Activated CD8-positive, alpha-beta memory T cell treated with anti-CD3 and anti-CD28 coated beads, Interleukin-2, amount 10 ng/mL, durations not matched to agents 7 days and 5 days (primary cell): Measurements from ENCODE around the gene CDC14A. TPM values are rescaled to one million over a fixed set of nuclear protein-coding genes. Genes with fewer than 3 reads are reported as not detected.

Experiments used
- ATAC-seq: fragments of 150-1000 bp; cut with Tn5 transposase; one replicate; pipeline ENCODE4 v1.10.0; 2021; ENCODE audit warnings: moderate library complexity
- CTCF ChIA-PET: fragments of 350-600 bp; sonication (Branson Sonifier 250); formaldehyde crosslinking; loops from one replicate; lab custom pipeline; 2021; ENCODE audit warnings: antibody characterized with exemption; lab: Charles Lee
- DNase-seq: peaks from one replicate; pipeline ENCODE4 v3.0.0-alpha.2; 2020
- H3K27ac Mint-ChIP-seq: one replicate; pipeline ENCODE4 v1.8.0; 2021; ENCODE audit warnings: mild to moderate bottlenecking, mixed read lengths
- H3K27me3 Mint-ChIP-seq: one replicate; pipeline ENCODE4 v1.8.0; 2021; ENCODE audit warnings: mixed read lengths
- H3K36me3 Mint-ChIP-seq: one replicate; pipeline ENCODE4 v1.8.0; 2021; ENCODE audit warnings: mild to moderate bottlenecking, mixed read lengths
- H3K4me1 Mint-ChIP-seq: one replicate; pipeline ENCODE4 v1.8.0; 2021; ENCODE audit warnings: mixed read lengths
- H3K4me3 Mint-ChIP-seq: one replicate; pipeline ENCODE4 v1.8.0; 2021; ENCODE audit warnings: mild to moderate bottlenecking, moderate library complexity, mixed read lengths
- H3K9me3 Mint-ChIP-seq: one replicate; pipeline ENCODE4 v1.8.0; 2022; ENCODE audit warnings: low read depth, mixed read lengths
- total RNA-seq, 2 experiments: library from RNA; stranded (reverse); gene quantifications; one replicate each; pipeline ENCODE4 v1.2.3, GENCODE V29; 2021

CDC14A gene
- total RNA-seq, 2 experiments from 2014 or later, result 34.2 to 43.1 TPM

DNA sequence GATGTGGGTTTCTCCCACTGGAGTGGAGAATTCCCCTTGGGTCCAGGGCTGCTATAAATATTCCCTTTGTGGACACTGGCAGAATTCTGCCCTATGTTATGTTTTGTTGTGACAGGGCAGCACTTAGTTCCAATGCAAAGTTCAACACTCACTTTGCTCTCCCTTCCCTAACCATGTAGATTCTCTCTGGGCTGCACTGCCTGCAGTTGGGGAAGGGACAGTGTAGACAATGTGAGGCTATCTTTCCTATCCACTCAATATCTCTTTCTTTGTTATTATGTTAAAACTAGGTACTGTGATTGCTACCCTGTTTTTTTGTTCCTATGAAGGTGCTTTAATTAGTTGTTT, 205.3 kb downstream of the CDC14A start:
- CTCF ChIA-PET, result no interaction called here
- Mint-ChIP-seq H3K9me3 (peaks cover 22% of the 10 kb centered on the region), H3K4me1 (no peaks in the 10 kb centered on the region), H3K27me3 (peaks cover 31% of the 10 kb centered on the region), H3K27ac (no peak overlapping the region), H3K4me3 (no peak overlapping the region), H3K36me3 (peaks cover 11% of the 10 kb centered on the region)
- ATAC-seq (no peak), DNase-seq (no peak)

DNA sequence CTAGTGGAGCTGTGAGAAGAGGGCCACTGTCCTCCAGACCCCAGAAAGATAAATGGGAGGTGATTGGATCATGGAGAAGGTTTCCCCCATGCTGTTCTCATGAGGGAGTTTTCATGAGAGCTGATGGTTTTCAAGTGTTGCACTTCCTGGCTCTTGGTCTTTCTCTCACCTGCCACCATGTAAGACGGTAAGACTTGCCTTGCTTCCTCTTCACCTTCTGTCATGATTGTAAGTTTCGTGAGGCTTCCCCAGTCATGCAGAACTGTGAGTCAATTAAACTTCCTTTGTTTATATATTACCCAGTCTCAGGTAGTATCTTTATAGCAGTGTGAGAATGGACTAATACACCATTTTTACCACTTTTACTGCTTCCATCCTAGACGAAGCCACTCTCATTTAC, 213.2 kb downstream of the CDC14A start:
- no peak for ATAC-seq
- H3K27ac Mint-ChIP-seq, result no peak overlapping the region
- peaks cover 3% of the 10 kb centered on the region for H3K9me3 Mint-ChIP-seq
- H3K4me3 Mint-ChIP-seq, result no peak overlapping the region
- no peak for DNase-seq
- H3K4me1 Mint-ChIP-seq, result no peaks in the 10 kb centered on the region
- H3K27me3 Mint-ChIP-seq, result peaks cover 32% of the 10 kb centered on the region
- H3K36me3 Mint-ChIP-seq, result no peaks in the 10 kb centered on the region
- CTCF ChIA-PET, result no interaction called here

DNA sequence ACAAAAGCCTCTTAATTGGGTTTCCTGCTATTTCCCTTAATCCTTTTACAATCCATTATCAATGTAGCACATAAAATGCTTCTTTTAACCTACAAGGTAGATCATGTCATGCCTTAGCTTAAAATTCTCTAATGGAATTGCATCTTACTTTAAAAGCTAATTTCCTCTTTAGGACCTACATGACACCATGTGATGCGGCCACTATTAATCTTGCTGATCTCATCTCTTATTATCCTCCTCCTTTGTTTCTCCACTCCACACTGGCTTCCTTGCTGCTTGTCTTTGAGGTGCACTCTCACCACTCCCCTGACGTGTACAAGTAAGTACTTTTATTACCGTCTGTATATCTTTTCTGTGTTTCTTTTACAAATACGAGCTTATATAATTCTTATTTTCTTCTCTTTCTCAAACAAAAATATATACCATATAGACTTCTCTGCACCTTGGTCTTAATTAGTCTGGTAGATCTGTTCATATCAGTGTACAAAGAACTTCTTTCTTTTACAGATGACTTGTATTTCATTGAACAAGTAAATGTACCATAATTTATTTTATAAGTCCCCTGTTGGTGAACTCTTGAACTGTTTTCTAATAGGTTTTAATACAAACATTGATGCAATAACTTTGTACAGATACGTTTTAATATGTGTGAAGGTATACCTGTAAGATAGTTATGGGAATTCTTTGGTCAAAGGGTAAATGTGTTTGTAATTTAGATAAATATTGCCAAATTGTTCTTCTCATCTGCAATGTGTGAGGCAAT, 213.8 kb downstream of the CDC14A start:
- H3K9me3 Mint-ChIP-seq, result peaks cover 9% of the 10 kb centered on the region
- no peak overlapping the region for H3K27ac Mint-ChIP-seq
- CTCF ChIA-PET, result no interaction called here
- H3K27me3 Mint-ChIP-seq, result peaks cover 31% of the 10 kb centered on the region
- no peaks in the 10 kb centered on the region for H3K36me3 Mint-ChIP-seq
- no peak for ATAC-seq
- no peak overlapping the region for H3K4me3 Mint-ChIP-seq
- H3K4me1 Mint-ChIP-seq, result no peaks in the 10 kb centered on the region
- no peak for DNase-seq

DNA sequence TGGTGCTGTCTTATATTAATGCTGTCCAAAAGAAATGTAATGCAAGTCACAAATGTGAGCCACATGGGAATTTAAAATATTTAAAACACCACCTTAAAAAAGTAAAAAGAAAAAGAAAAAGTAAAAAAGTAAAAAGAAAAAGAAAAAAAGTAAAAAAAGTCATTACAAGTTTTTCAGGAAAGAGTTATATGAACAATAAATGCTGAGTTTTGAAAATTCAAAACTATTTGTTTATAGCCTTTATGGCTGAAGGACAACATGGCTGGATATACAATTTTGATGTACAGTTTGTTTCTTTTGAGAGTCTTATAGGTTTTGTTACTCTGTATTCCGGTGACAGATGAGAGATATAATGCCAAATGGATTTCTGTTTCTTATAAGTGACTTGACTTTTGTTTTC, 214.8 kb downstream of the CDC14A start:
- CTCF ChIA-PET, result no interaction called here
- H3K4me3 Mint-ChIP-seq, result no peak overlapping the region
- DNase-seq, result no peak
- no peaks in the 10 kb centered on the region for H3K4me1 Mint-ChIP-seq
- peaks cover 25% of the 10 kb centered on the region for H3K27me3 Mint-ChIP-seq
- H3K27ac Mint-ChIP-seq, result no peak overlapping the region
- no peaks in the 10 kb centered on the region for H3K36me3 Mint-ChIP-seq
- no peak for ATAC-seq
- peaks cover 10% of the 10 kb centered on the region for H3K9me3 Mint-ChIP-seq

Other genes starting within 250 kb of the CDC14A start
- gene SASS6, start 219.6 kb upstream of the CDC14A start, total RNA-seq, result 10 to 100 TPM; 17.1 to 17.3 TPM
- 10 to 100 TPM; 18.1 to 22.3 TPM for gene TRMT13, start 219.3 kb upstream of the CDC14A start, total RNA-seq
- under 1 TPM; 0.68 to 0.82 TPM for gene LRRC39, start 174.2 kb upstream of the CDC14A start, total RNA-seq
- gene DBT, start 102.7 kb upstream of the CDC14A start, total RNA-seq, result 10 to 100 TPM; 11.2 to 13.2 TPM
- 10 to 100 TPM; 67.4 to 67.9 TPM for gene RTCA, start 86.3 kb upstream of the CDC14A start, total RNA-seq
- not detected for gene GPR88, start 185.6 kb downstream of the CDC14A start, total RNA-seq